NT2/D1 (cell line): ENCODE results near the gene SLC10A1.

Source experiments
- SUZ12 ChIP-seq: IDR thresholded peaks from 2 replicates; pipeline ENCODE4 v1.6.1; 2011; ENCODE audit not compliant: insufficient read length, insufficient read depth; ENCODE audit errors: extremely low read depth
- YY1 ChIP-seq: IDR thresholded peaks from 2 replicates; pipeline ENCODE4 v1.6.1; 2011; ENCODE audit not compliant: insufficient read length, insufficient read depth
- ZNF274 ChIP-seq: IDR thresholded peaks from 2 replicates; pipeline ENCODE4 v1.6.1; 2011; ENCODE audit warnings: mild to moderate bottlenecking, low read depth, low read length

DNA sequence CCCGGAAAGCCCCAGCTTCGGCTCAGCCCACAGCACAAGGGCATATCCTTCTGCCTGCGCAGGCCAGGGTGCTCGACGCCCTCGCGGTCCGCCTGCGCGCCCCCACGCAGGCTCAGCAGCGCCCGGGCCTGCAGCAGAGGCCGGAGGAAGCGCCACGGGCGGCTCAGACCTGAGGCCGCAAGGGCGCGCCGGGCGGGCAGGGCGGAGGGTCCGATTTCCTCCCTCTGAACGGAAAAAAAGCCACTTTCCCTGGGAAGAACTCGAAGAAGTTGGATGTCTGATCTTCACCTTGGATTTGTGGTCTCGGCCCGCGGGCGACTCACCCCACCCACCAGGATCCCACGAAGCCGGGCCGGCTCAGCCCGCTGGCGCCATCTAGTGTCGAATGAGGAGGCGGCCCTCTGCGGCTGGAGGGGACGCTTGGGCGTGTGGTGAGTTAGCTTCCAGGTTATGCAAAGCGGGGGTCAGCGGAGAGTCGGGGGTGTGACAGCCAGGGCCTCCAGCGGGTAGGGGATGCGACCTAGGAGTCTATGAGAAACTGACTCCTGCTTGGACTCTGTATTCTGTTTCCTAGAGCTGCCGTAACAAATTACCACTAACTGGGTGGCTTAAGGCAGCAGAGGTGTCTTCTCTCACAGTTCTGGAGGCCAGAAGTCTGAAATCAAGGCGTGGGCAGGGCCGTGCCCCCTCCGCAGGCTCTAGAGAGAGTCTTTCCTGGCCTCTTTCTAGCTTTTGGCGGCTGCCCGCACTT is 70.1 kb downstream of the SLC10A1 start:
- no peak for TF ChIP-seq YY1
- no peak for TF ChIP-seq ZNF274
- TF ChIP-seq SUZ12 = no peak
